GM18870 (cell line): ENCODE measurements around the gene TTC14.

ENCODE experiments used
- ATAC-seq: cut with Tn5 transposase; IDR thresholded peaks from one replicate; pipeline ENCODE4 v1.9.1; 2021; ENCODE audit warnings: moderate library complexity; ENCODE audit not compliant: unreplicated experiment

Gene TTC14

DNA sequence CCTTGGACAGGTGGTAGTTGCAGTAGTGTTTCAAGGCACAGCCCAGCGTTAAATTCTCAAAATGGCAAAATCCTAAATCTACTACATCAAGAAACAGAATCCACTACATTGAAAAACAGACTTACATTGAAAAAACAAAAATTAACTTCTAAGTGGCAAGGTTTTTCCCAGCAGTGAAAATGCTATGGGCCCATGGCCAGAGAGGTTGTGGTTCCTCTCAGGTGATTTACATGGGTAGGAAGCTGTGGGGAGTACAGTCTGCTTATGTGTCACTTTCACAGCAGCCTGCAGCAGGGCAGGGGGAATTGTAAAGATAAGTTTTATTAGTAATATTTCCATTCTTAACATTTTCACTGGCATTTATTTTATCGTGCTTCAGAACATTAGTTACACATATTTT, 24.9 kb downstream of the TTC14 start:
- peak; percentile 92 for ATAC-seq

DNA sequence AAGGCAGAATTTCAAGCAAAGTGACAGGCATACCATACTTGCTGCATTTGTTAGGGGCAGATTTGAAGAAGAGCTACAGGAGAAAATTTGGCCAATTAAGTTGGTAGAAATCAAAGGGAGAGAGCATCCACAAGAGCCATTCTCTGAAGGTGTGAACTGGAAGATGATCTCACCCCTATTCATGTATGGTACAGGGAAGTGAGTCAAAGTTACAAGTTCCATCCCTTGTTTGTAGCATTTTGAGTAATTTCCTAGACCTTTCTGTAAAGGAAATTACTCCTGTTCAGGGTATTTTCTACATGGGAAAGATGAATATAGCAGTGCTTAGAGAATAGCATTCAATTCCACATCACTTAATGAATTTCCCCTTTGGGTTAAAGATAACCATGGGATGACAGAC, 28.4 kb downstream of the TTC14 start:
- no peak for ATAC-seq

GRCh38 chr3:180631317-180631716, 29.4 kb downstream of the TTC14 start:
- no peak for ATAC-seq

DNA sequence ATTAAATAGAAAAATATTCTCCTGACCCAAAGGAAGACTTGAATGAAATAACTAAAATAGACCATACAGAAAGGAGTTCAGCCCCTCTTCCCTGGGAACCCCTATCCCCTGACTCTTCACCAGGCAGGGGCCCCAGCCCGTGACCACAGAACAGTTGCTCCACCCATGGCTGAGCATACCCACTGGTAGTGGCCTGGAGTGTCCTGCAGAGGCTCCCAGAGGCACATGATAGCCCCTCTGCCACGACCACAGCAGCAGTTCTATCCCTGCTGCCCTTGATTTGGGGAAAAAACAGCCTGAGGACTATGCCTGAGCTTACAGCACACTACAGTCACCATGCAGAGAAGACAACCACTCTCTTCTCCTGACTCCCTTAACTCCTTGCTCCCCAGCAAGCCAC, 31.8 kb downstream of the TTC14 start:
- no peak for ATAC-seq

DNA sequence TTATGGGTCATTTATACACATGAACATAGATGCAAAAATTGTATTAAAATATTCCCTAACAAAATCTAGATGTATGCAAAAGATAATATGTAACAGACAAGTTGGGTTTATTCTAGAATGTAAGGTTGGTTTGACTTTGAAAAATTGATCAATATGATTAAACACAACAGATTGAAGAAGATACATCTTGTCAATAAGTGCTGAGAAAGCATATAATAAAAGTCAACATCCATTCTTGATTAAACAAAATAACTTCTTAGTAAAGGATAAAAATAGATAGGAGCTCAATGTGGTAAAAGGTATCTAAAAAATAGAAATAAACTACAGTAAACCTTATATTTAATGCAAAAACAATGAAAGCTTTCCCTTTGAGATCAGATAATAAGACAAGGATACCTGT, 39.0 kb downstream of the TTC14 start:
- no peak for ATAC-seq

DNA sequence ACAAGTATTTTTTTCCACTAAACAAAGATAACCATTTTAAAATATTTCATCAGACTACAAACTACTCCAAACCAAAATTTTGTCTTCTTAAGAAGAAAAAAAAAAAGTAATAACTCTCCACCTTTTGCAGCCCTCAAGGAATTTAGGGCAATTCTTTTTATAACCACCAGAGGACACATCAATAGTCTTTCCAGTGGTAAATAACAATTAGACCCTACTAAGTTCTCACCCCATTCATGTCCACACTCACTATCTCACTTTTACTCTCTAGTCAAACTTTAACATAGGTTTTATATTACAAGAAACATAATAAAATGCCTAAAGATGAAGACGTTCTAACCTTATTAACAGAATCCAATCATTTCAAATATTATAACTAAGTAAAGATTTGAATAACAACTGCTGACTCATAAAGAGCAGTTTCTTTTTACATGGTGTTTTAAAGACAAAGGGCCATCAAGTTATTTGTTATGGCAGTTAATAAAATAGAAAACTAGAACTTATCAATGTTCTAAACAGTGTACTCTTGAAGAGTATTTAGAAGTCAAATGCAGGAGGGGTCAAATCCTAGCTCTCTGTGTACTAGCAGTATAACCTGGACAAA, 44.3 kb downstream of the TTC14 start:
- ATAC-seq, result no peak

- ATAC-seq, result no peak
Observed at GRCh38 chr3:180656406-180656805, 54.4 kb downstream of the TTC14 start.

- ATAC-seq, result no peak
Observed at GRCh38 chr3:180657094-180657493, 55.1 kb downstream of the TTC14 start.
